Activated CD4-positive, alpha-beta T cell treated with anti-CD3 and anti-CD28 coated beads, Interleukin-2, amount 50 U/mL, for 16 hours (primary cell): ENCODE data around the gene COL17A1.

Experiments used
- DNase-seq: peaks from one replicate; pipeline ENCODE4 v3.0.0-alpha.2; 2020

Gene COL17A1

DNA sequence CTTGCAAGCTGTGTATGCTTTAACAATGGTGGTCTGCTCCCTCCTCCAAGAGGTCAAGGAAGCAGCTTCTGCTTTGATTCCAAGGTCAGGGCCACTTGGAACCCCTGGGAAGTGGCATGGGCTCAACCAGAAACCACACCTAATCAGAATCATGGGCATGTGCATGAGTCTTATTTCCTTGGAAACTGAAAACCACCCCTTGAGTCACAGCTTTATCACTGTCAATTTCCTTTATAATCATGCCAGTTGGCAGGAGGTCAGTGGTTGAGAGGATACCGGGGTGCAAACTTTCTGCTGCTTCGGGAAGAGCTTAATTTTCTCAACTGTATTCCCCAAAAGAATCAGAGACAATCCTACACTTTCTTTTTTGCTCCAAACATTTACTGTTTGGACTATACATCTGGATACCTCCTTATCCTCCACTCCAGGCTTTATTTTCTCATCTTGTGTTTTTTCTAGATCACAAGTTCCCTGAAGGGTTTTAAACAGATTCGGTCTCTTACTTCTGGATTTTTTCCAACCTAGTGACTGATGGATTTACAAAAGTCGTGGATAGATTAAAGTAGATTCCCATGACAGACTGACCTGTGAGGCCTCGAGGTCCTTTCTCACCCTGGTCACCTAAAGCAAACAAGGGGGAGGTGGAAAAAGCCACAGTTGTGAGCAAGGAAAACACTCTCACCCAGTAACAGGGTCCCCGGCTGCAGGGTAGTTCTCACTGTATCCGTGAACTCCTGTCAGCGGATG, 36.0 kb downstream of the COL17A1 start:
- peak; percentile 6 for DNase-seq

DNA sequence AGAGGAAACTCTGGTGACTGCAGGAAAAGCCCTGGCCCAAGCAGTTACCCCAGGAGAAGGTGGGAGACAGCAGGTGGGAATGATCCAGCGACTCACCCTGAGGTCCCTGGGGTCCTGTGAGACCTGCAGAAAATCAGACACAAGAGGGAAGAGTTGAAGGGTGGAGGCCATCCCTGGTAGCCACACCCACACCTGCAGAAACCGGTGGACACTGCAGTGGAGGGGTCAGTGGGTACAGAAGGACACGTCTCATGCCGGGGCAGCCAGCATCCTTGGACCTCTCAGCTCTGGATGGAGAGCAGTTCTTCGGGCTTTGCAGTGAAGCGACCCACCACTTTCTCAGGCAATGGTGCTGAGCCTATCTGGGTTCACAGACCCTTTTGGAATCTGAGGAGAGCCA, 39.0 kb downstream of the COL17A1 start:
- DNase-seq = no peak

- peak; percentile 8 for DNase-seq
Measured at GRCh38 chr10:104045151-104046089, 40.3 kb downstream of the COL17A1 start.

DNA sequence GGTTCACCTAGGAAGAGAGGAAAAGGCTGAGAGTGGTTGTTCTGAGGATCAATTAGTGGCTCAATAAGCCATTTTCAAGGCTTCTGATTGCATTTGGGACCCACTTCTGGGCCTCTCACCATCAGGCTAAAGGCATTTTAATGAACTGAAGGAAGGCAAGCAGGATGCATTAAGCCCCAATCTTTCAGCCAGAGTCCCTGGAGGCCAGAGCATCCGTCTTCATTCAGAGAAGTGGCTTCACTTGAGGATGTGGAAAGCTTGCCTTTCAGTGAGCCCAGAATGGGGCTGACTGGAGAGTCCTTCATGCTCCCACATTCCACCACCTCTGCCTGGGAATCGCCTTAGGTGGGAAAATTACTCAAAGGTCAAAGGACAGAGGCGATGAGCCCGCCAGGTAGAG, 41.8 kb downstream of the COL17A1 start:
- DNase-seq = no peak

- no peak for DNase-seq
Measured at GRCh38 chr10:104043185-104043830, 42.4 kb downstream of the COL17A1 start.

DNA sequence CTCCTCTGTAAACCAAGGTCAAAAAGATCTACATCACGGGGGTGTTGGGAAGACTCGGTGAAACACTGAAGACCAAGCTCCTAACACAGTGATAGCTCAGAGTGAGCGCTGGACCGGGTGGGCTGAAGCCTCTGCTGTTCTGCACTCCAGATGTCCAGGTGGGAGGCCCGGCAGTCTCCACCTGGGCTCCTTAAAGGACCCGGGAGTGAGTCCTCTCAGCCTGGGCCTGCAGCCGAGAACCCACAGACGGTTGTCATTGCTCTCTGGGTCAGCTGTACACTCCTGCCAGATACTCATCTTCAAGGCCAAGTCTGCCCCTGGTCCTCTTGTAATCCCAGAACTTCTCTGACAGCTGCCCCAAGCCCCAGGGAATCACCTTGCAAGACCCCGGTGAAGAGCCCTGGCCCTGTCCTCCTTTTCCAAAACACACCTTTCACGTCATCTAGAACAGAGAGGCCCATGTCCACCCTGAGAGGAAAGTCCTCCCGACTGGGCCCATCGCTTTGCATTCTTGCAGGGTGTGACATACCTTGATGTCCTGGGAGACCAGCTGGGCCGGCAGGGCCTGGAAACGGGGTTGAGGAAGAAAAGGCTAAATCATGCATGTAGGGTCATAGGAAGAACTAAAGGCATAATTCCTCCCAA, 43.7 kb downstream of the COL17A1 start:
- DNase-seq = no peak

GRCh38 chr10:104040862-104041789, 44.6 kb downstream of the COL17A1 start:
- DNase-seq = no peak

DNA sequence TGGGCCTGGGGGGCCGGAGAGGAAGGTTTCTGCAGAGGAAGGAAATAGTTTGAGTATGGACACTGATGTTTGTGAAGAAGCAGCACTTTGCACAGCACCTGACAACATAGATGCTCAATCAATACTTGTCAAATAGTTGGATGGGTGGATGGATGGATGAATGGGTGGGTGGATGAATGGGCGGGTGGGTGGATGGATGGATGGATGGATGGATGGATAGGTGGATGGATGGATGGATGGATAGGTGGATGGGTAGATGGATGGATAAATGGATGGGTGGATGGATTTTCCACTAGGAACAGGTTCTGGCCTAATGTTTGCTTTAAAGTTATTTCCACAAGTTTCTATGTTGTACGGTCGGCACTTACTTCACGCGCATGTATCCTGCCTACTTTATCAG, 45.3 kb downstream of the COL17A1 start:
- DNase-seq = no peak

GRCh38 chr10:104038958-104039752, 46.5 kb downstream of the COL17A1 start:
- no peak for DNase-seq

GRCh38 chr10:104038537-104038936, 47.1 kb downstream of the COL17A1 start:
- no peak for DNase-seq

DNA sequence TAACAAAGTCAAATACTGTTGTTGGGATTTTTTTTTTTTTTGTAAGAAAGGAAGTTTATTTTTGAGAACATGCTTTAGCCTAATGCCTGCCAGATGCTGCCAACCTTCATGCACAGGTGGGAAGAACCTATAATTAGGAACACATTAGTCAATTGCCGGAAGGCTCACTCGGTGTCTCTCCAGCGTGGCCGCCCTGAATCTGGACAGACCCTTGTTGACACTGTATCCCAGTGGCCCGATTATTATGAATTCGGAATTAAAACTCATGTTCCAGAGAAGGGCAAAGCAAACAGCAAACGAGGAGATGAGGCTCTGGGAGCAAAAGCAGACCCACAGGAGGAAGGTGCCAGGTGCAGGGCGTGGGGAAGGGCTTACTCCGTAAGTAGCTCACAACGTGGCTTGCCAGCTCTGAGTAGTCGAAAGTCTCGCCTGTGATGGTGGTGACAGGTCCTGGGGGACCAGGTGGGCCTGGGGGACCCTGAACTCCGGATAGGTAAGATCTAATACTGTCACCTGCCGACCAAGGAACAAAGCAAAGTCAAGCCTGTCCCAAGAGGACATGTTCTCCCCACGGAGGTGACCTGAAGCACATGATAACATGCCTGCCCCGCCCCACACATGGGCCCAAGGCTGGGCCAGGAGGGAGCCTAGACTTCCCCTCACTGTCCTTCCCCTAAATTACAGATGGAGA, 48.3 kb downstream of the COL17A1 start:
- no peak for DNase-seq

GRCh38 chr10:104036518-104037260, 49.0 kb downstream of the COL17A1 start:
- no peak for DNase-seq

- no peak for DNase-seq
Measured at GRCh38 chr10:104036069-104036384, 49.7 kb downstream of the COL17A1 start.

- no peak for DNase-seq
Measured at GRCh38 chr10:104035194-104036068, 50.2 kb downstream of the COL17A1 start.

GRCh38 chr10:104034401-104035193, 51.1 kb downstream of the COL17A1 start:
- no peak for DNase-seq

GRCh38 chr10:104033966-104034365, 51.7 kb downstream of the COL17A1 start:
- DNase-seq = no peak

GRCh38 chr10:104033401-104033930, 52.2 kb downstream of the COL17A1 start:
- DNase-seq = no peak
